ENCODE data around the gene MPHOSPH9. TPM values are rescaled to one million over a fixed set of nuclear protein-coding genes. Genes with fewer than 3 reads are reported as not detected.

The MPHOSPH9 gene
- total and polyA plus RNA-seq, 2 donors (not counting 3 experiments of a cell fraction or from before 2014, with no cell fraction given): 7.8 to 42.4 TPM

- H3K9me1 ChIP-seq (replicated peaks; ENCODE audit: control insufficient read depth, extremely low read depth, insufficient read depth, low read length): no peaks in the 10 kb centered on the region
- H2AFZ ChIP-seq (ENCODE audit: low read depth, low read length): no peak overlapping the region
- H3K27me3 ChIP-seq (ENCODE audit: control insufficient read depth in 2 of 2, insufficient read depth in 2 of 2, low read length in 2 of 2): no peaks in the 10 kb centered on the region
- DNase-seq (ENCODE audit: low read depth, low spot score): no peak
- intact Hi-C loops (cut with micrococcal nuclease): no loop called here
- no peak for TF ChIP-seq MAX (IDR thresholded peaks at IDR 0.05; ENCODE audit: insufficient read depth, insufficient read length)
- TF ChIP-seq FOS (IDR thresholded peaks at IDR 0.05; ENCODE audit: borderline replicate concordance, insufficient read depth, low read length): no peak
- no peak for TF ChIP-seq POLR2AphosphoS5 (IDR thresholded peaks at IDR 0.05; ENCODE audit: insufficient read depth, low read depth, low read length)
- no peak for TF ChIP-seq GATA2 (IDR thresholded peaks at IDR 0.05; ENCODE audit: insufficient read depth, insufficient read length, low read depth, low read length)
- TF ChIP-seq POLR2A (IDR thresholded peaks at IDR 0.05; ENCODE audit: low read depth, low read length): no peak
- no peak for TF ChIP-seq JUN (IDR thresholded peaks at IDR 0.05; ENCODE audit: borderline replicate concordance, insufficient read depth, insufficient read length, low read depth)
- no peak for TF ChIP-seq CTCF (IDR thresholded peaks at IDR 0.05; ENCODE audit: extremely low read depth in 1 of 2, insufficient read depth in 1 of 2, low read depth in 1 of 2, low read length in 2 of 2)
- no peak for TF ChIP-seq EZH2 (IDR thresholded peaks at IDR 0.05; ENCODE audit: borderline replicate concordance, low read depth, low read length, severe bottlenecking)
- no peak for TF ChIP-seq MYC (IDR thresholded peaks at IDR 0.05; ENCODE audit: low read depth, low read length)
- no peak for FAIRE-seq
- H3K79me2 ChIP-seq (ENCODE audit: control insufficient read depth, insufficient read depth, low read length): no peaks in the 10 kb centered on the region
- dilution Hi-C loops (cut with MboI; ENCODE audit: extremely low pct_ligation_motif_present, low sequenced_read_pairs): no loop called here
- H3K9me3 ChIP-seq (replicated peaks; ENCODE audit: control insufficient read depth, insufficient read depth, low read length): no peaks in the 10 kb centered on the region
- peaks cover 13% of the 10 kb centered on the region for H3K4me1 ChIP-seq (ENCODE audit: control insufficient read depth, extremely low read depth, insufficient read depth, low read length)
- no peak overlapping the region for H3K9ac ChIP-seq (replicated peaks; ENCODE audit: extremely low read depth, insufficient read depth, low read length)
- H3K36me3 ChIP-seq (ENCODE audit: control insufficient read depth in 2 of 2, extremely low read depth in 1 of 2, insufficient read depth in 2 of 2, low read length in 2 of 2): no peaks in the 10 kb centered on the region
- CTCF ChIA-PET: interaction anchor here (1.3 to 1.4 kb wide), 2 partner anchors 10 to 16 kb away, joined by 3 read pairs; no protein-coding TSS in a partner anchor
- no peak overlapping the region for H3K4me2 ChIP-seq (ENCODE audit: insufficient read depth, low read length)
- no TSS peak for BruUV-seq (replicated peaks)
- H4K20me1 ChIP-seq (replicated peaks; ENCODE audit: control insufficient read depth, extremely low read depth, insufficient read depth, low read length): no peaks in the 10 kb centered on the region
- no peak overlapping the region for H3K27ac ChIP-seq (ENCODE audit: insufficient read depth, low read depth, low read length)
- no peak overlapping the region for H3K4me3 ChIP-seq (replicated peaks in 1 of 3; ENCODE audit: insufficient read depth in 1 of 3, low read depth in 1 of 3, low read length in 3 of 3)
- POLR2A ChIA-PET: no interaction called here
Measured at GRCh38 chr12:123122626-123123025, 110.3 kb downstream of the MPHOSPH9 start.
